Measurements from ENCODE around the gene RPN1. TPM values are rescaled to one million over a fixed set of nuclear protein-coding genes. Genes with fewer than 3 reads are reported as not detected.

RPN1 gene
- total and polyA plus RNA-seq, 2 of the 8 experiments (the other 6 are each of a cell fraction or from before 2014, with no cell fraction given) = 165 to 211 TPM

DNA sequence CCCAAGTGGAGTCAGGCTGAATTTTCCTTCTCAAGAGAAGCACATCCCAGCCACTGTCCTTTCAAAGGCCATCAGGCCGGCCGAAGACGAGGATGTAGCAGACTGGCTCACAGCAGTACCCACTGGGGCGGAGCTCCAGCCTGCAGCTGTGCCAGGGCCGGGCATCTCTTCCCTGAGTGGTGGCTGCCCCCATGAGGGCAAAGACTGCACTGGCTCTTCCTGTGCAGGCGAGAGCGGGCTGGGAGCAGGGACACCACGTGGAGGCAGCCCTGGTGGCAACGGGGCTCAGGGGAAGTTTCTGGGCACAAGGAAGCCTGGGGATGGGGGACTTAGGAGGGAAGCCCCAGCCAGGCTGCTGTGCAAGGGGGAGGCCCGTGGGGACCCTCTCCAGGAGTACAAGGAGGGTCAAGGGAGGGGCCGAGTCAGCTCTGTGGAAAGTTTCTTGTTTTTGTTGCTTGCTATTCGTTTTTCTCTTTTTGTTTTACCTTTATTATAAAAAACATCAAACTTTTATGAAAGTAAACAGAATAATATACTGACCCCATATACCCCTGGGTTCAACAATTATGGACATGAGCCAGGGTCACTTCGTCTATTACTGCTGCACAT lies 66.1 kb downstream of the RPN1 start (continued):
- TF ChIP-seq BCL11A (IDR thresholded peaks at IDR 0.05; ENCODE audit: low read depth in 2 of 2, low read length in 2 of 2) = no peak
- no peak for TF ChIP-seq RXRA (IDR thresholded peaks at IDR 0.05; ENCODE audit: insufficient read depth, low read depth, low read length)
- TF ChIP-seq GTF2F1 (IDR thresholded peaks at IDR 0.05; ENCODE audit: borderline replicate concordance, low read depth, low read length) = no peak
- TF ChIP-seq ATF3 (IDR thresholded peaks at IDR 0.05; ENCODE audit: insufficient read depth, low read depth, low read length) = peak; percentile 34; the same call in 1 of the 2 replicates
- TF ChIP-seq MAFK (IDR thresholded peaks at IDR 0.05; ENCODE audit: low read depth, low read length) = no peak
- TF ChIP-seq, protein P1, sequence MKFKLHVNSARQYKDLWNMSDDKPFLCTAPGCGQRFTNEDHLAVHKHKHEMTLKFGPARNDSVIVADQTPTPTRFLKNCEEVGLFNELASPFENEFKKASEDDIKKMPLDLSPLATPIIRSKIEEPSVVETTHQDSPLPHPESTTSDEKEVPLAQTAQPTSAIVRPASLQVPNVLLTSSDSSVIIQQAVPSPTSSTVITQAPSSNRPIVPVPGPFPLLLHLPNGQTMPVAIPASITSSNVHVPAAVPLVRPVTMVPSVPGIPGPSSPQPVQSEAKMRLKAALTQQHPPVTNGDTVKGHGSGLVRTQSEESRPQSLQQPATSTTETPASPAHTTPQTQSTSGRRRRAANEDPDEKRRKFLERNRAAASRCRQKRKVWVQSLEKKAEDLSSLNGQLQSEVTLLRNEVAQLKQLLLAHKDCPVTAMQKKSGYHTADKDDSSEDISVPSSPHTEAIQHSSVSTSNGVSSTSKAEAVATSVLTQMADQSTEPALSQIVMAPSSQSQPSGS (IDR thresholded peaks at IDR 0.05; ENCODE audit: low read length) = no peak
- TF ChIP-seq BRCA1 (IDR thresholded peaks at IDR 0.05; ENCODE audit: low read depth, low read length) = no peak
- no peak for TF ChIP-seq PHF8 (conservative IDR thresholded peaks at IDR 0.05; ENCODE audit: low read depth, low read length)
- TF ChIP-seq TCF12 (IDR thresholded peaks at IDR 0.05; ENCODE audit: low read depth, low read length) = peak; percentile 86
- no peak for TF ChIP-seq RFX5 (IDR thresholded peaks at IDR 0.05; ENCODE audit: borderline replicate concordance, low read depth, low read length)
- peak in 1 of 2 experiments; percentile 76; a peak in 1 of 4 replicates for TF ChIP-seq SIN3A (conservative IDR thresholded peaks at IDR 0.05 in 1 of 2, IDR thresholded peaks at IDR 0.05 in 1 of 2; ENCODE audit: low read depth in 1 of 2, low read length in 2 of 2)
- TF ChIP-seq JUND (IDR thresholded peaks at IDR 0.05; ENCODE audit: low read length) = no peak
- no peak for TF ChIP-seq TAF1 (IDR thresholded peaks at IDR 0.05; ENCODE audit: low read depth, low read length)
- TF ChIP-seq KDM4A (IDR thresholded peaks at IDR 0.05; ENCODE audit: low read depth, low read length, severe bottlenecking) = no peak
- TF ChIP-seq, protein P2, sequence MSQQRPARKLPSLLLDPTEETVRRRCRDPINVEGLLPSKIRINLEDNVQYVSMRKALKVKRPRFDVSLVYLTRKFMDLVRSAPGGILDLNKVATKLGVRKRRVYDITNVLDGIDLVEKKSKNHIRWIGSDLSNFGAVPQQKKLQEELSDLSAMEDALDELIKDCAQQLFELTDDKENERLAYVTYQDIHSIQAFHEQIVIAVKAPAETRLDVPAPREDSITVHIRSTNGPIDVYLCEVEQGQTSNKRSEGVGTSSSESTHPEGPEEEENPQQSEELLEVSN (IDR thresholded peaks at IDR 0.05) = peak; percentile 84
- TF ChIP-seq NRF1 (IDR thresholded peaks at IDR 0.05; ENCODE audit: low read depth, low read length) = no peak
- TF ChIP-seq FOSL1 (IDR thresholded peaks at IDR 0.05; ENCODE audit: insufficient read depth, low read depth, low read length) = no peak
- no peak for TF ChIP-seq EZH2 (IDR thresholded peaks at IDR 0.05; ENCODE audit: low read depth, low read length, severe bottlenecking)
- TF ChIP-seq CBX8 (IDR thresholded peaks at IDR 0.05; ENCODE audit: borderline replicate concordance, low read depth, low read length) = no peak
- TF ChIP-seq MAX (IDR thresholded peaks at IDR 0.05) = peak; percentile 96
